DND-41 (cell line): ENCODE data around the gene RIMKLB.

Experiments used
- ATAC-seq: fragments of 200-7000 bp; cut with Tn5 transposase; 3 replicates; pipeline ENCODE4 v1.9.1; 2021; ENCODE audit warnings: low read depth; ENCODE audit not compliant: insufficient read depth
- DNase-seq: peaks from one replicate; pipeline ENCODE4 v3.0.0-alpha.2; 2020
- H2AFZ ChIP-seq: 2 replicates; pipeline ENCODE4 v1.6.0; 2012; ENCODE audit warnings: low read depth, low read length
- H3K27ac ChIP-seq: 2 replicates; pipeline ENCODE4 v1.5.1; 2012; ENCODE audit warnings: low read length, inconsistent platforms
- H3K27me3 ChIP-seq: fragments of 200-600 bp; sonication (generic); 2 replicates; pipeline ENCODE4 v1.6.0; 2012; ENCODE audit warnings: low read length, mild to moderate bottlenecking, inconsistent platforms; ENCODE audit not compliant: insufficient read depth, poor library complexity
- H3K36me3 ChIP-seq: 2 replicates; pipeline ENCODE4 v1.5.1; 2012; ENCODE audit warnings: low read length, inconsistent platforms; ENCODE audit not compliant: insufficient read depth
- H3K4me1 ChIP-seq: 2 replicates; pipeline ENCODE4 v1.5.1; 2012; ENCODE audit warnings: mild to moderate bottlenecking, low read length; ENCODE audit not compliant: insufficient read depth
- H3K4me2 ChIP-seq: 2 replicates; pipeline ENCODE4 v1.6.0; 2012; ENCODE audit warnings: mild to moderate bottlenecking, moderate library complexity, low read length, inconsistent platforms; ENCODE audit not compliant: insufficient read depth
- H3K4me3 ChIP-seq, 2 experiments: fragments of 200-600 bp in 1 of 2; shearing (Covaris generic) in 1 of 2; 2 replicates each; pipeline ENCODE4 v1.5.1; 2012 to 2016; ENCODE audit warnings: inconsistent platforms in 2 of 2, low read length in 2 of 2, mild to moderate bottlenecking in 2 of 2, low read depth in 1 of 2, moderate library complexity in 1 of 2
- H3K79me2 ChIP-seq: 2 replicates; pipeline ENCODE4 v1.6.0; 2012; ENCODE audit warnings: low read length, inconsistent platforms; ENCODE audit not compliant: insufficient read depth
- H3K9ac ChIP-seq: 2 replicates; pipeline ENCODE4 v1.6.0; 2012; ENCODE audit warnings: low read depth, mild to moderate bottlenecking, inconsistent platforms, low read length, moderate library complexity
- H3K9me3 ChIP-seq: 2 replicates; pipeline ENCODE4 v1.5.1; 2012; ENCODE audit warnings: low read length, moderate library complexity, mild to moderate bottlenecking, inconsistent platforms; ENCODE audit not compliant: insufficient read depth, severe bottlenecking
- H4K20me1 ChIP-seq: 2 replicates; pipeline ENCODE4 v1.6.0; 2012; ENCODE audit warnings: low read length; ENCODE audit not compliant: insufficient read depth
- CTCF ChIP-seq: IDR thresholded peaks from 2 replicates; pipeline ENCODE4 v1.5.1; 2012; ENCODE audit warnings: borderline replicate concordance, low read length, moderate library complexity, mild to moderate bottlenecking; ENCODE audit not compliant: poor library complexity, severe bottlenecking; ENCODE audit errors: extremely low read depth
- EZH2 ChIP-seq: IDR thresholded peaks from 3 replicates; pipeline ENCODE4 v1.6.1; 2012; ENCODE audit warnings: borderline replicate concordance, low read depth, mild to moderate bottlenecking, moderate library complexity, low read length, inconsistent platforms; ENCODE audit not compliant: severe bottlenecking

Gene RIMKLB

DNA sequence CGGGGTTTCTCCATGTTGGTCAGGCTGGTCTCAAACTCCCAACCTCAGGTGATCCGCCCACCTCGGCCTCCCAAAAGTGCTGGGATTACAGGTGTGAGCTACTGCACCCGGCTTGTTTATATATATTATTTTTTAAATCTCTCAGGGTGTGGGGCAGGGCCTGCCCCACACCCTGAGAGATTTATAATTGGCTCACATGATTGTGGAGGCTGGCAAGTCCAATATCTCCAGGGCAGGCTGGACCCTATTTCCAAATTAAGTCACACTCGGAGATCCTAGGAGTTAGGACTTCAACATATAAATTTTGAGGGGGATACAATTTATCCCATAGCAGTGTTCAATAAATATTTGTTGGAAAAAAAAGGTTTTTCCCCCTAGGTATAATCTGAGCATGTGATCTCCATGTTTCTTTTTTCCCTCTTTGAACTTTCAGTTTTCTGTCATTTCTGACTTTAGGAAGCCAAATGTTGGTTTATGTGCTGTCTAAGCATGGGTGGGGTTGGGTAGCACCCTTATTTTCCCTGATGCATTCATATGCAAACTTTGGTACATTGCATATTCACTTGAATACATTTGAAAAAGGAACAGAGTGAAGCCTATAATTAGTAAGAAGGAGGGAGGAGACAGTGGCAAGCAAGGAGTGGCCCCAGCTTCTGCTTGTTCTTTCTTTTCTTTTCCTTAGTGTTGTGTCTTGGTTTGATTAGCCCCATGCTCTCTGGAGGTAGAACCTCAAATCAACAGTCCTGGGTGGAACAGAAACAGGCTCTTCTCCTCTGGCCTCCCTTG is 116.0 kb downstream of the RIMKLB start:
- Histone ChIP-seq H4K20me1 (no peaks in the 10 kb centered on the region), H3K9ac (no peak overlapping the region), H3K27me3 (peaks cover 3% of the 10 kb centered on the region), H3K27ac (no peak overlapping the region), H2AFZ (no peak overlapping the region), H3K9me3 (no peaks in the 10 kb centered on the region), H3K4me2 (no peak overlapping the region), H3K79me2 (no peaks in the 10 kb centered on the region), H3K4me3 (no peak overlapping the region), H3K4me1 (no peaks in the 10 kb centered on the region), H3K36me3 (no peaks in the 10 kb centered on the region)
- ATAC-seq (no peak), DNase-seq (no peak)
- TF ChIP-seq EZH2: no peak
- no peak for TF ChIP-seq CTCF

DNA sequence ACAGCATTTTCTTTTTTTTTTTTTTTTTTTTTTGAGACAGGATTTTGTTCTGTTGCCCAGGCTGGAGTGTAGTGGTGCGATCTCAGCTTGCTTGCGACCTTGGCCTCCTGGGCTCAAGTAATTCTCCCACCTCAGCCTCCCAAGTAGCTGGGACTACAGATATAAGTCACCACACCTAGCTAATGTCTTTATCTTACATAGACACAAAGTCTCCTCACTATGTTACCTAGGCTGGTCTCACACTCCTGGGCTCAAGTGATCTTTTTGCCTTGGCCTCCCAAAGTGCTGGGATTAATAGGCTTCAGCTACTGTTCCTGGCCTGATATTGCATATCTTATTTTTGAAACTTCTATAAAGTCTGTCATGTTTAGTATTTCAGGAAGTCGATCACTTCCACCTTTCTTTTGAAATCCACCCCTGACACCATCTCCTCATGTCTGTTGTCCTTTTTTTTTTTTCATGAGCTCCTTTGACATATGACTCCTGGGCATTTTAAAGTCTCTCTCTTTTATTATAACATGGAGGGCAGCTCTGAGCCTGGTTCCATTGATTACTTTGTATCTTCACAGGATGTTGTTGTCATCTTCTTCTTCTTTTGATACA is 118.8 kb downstream of the RIMKLB start:
- H3K4me2 ChIP-seq: no peak overlapping the region
- no peaks in the 10 kb centered on the region for H3K36me3 ChIP-seq
- H3K4me1 ChIP-seq: no peaks in the 10 kb centered on the region
- no peak overlapping the region for H3K27ac ChIP-seq
- H2AFZ ChIP-seq: no peak overlapping the region
- H3K27me3 ChIP-seq: peaks cover 3% of the 10 kb centered on the region
- no peak overlapping the region for H3K9ac ChIP-seq
- no peak for ATAC-seq
- no peaks in the 10 kb centered on the region for H3K79me2 ChIP-seq
- no peak for DNase-seq
- H3K9me3 ChIP-seq: no peaks in the 10 kb centered on the region
- no peak overlapping the region for H3K4me3 ChIP-seq
- no peaks in the 10 kb centered on the region for H4K20me1 ChIP-seq
- TF ChIP-seq CTCF: no peak
- TF ChIP-seq EZH2: no peak

GRCh38 chr12:8817856-8818255 is 120.1 kb downstream of the RIMKLB start:
- no peak overlapping the region for H3K4me3 ChIP-seq
- DNase-seq (no peak), ATAC-seq (no peak)
- no peaks in the 10 kb centered on the region for H3K4me1 ChIP-seq
- no peak overlapping the region for H3K4me2 ChIP-seq
- no peaks in the 10 kb centered on the region for H4K20me1 ChIP-seq
- TF ChIP-seq CTCF: no peak
- no peak overlapping the region for H2AFZ ChIP-seq
- no peaks in the 10 kb centered on the region for H3K79me2 ChIP-seq
- H3K27ac ChIP-seq: no peak overlapping the region
- H3K9ac ChIP-seq: no peak overlapping the region
- H3K9me3 ChIP-seq: no peaks in the 10 kb centered on the region
- no peaks in the 10 kb centered on the region for H3K36me3 ChIP-seq
- H3K27me3 ChIP-seq: peaks cover 3% of the 10 kb centered on the region

- Histone ChIP-seq H3K4me2 (no peak overlapping the region), H3K4me3 (no peak overlapping the region), H3K4me1 (no peaks in the 10 kb centered on the region), H3K9ac (no peak overlapping the region), H2AFZ (no peak overlapping the region), H3K36me3 (no peaks in the 10 kb centered on the region), H3K27me3 (peaks cover 3% of the 10 kb centered on the region), H3K79me2 (no peaks in the 10 kb centered on the region), H4K20me1 (no peaks in the 10 kb centered on the region), H3K9me3 (no peaks in the 10 kb centered on the region), H3K27ac (no peak overlapping the region)
- DNase-seq: no peak
- ATAC-seq: no peak
- TF ChIP-seq CTCF: no peak
- TF ChIP-seq EZH2: no peak
Measured at GRCh38 chr12:8818526-8818925, 120.7 kb downstream of the RIMKLB start.
